Measurements from ENCODE around the gene CASTOR1. TPM values are rescaled to one million over a fixed set of nuclear protein-coding genes. Genes with fewer than 3 reads are reported as not detected.

CASTOR1 gene
- total and polyA plus RNA-seq, 2 donors (not counting 3 experiments of a cell fraction or from before 2014, with no cell fraction given): 8.1 to 26.8 TPM

DNA sequence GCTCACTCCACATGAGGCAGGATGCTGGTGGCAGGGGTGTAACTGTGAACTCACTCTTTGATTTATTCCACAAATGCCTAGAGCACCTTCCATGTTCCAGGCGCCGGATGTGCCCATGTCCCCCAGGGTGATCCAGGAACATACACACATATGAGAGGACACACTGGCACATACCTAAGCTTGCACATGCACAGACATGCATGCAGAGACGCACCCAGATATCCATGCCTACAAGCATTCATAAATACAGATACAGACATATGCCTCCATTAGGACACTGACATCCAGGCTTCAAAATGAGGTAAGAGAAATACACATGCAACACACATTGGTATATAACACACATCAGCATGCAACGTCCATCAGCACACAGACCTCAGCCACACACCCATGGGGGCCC is 27.2 kb downstream of the CASTOR1 start:
- H3K9ac ChIP-seq (replicated peaks; ENCODE audit: extremely low read depth, insufficient read depth, low read length): no peak overlapping the region
- no peak for DNase-seq (ENCODE audit: low read depth, low spot score)
- FAIRE-seq: no peak
- H3K27me3 ChIP-seq (ENCODE audit: control insufficient read depth in 2 of 2, insufficient read depth in 2 of 2, low read length in 2 of 2): no peaks in the 10 kb centered on the region
- ChIA-PET POLR2A (no interaction called here), CTCF (interaction anchor here (1.1 to 4.3 kb wide), 4 partner anchors 15 to 125 kb away, joined by 3 to 56 read pairs (median 20); partner anchors contain the start of gene RNF215)
- no peaks in the 10 kb centered on the region for H3K9me1 ChIP-seq (replicated peaks; ENCODE audit: control insufficient read depth, extremely low read depth, insufficient read depth, low read length)
- intact Hi-C loops (cut with micrococcal nuclease): no loop called here
- no peaks in the 10 kb centered on the region for H3K36me3 ChIP-seq (ENCODE audit: control insufficient read depth in 2 of 2, extremely low read depth in 1 of 2, insufficient read depth in 2 of 2, low read length in 2 of 2)
- H4K20me1 ChIP-seq (replicated peaks; ENCODE audit: control insufficient read depth, extremely low read depth, insufficient read depth, low read length): no peaks in the 10 kb centered on the region
- peaks cover 6% of the 10 kb centered on the region for H3K4me1 ChIP-seq (ENCODE audit: control insufficient read depth, extremely low read depth, insufficient read depth, low read length)
- no peak overlapping the region for H3K27ac ChIP-seq (ENCODE audit: insufficient read depth, low read depth, low read length)
- no peak overlapping the region for H2AFZ ChIP-seq (ENCODE audit: low read depth, low read length)
- H3K4me3 ChIP-seq (replicated peaks in 1 of 3; ENCODE audit: insufficient read depth in 1 of 3, low read depth in 1 of 3, low read length in 3 of 3): no peak overlapping the region
- H3K4me2 ChIP-seq (ENCODE audit: insufficient read depth, low read length): no peak overlapping the region
- TF ChIP-seq FOS (IDR thresholded peaks at IDR 0.05; ENCODE audit: borderline replicate concordance, insufficient read depth, low read length) (no peak), EZH2 (IDR thresholded peaks at IDR 0.05; ENCODE audit: borderline replicate concordance, low read depth, low read length, severe bottlenecking) (no peak), CTCF (IDR thresholded peaks at IDR 0.05; ENCODE audit: extremely low read depth in 1 of 2, insufficient read depth in 1 of 2, low read depth in 1 of 2, low read length in 2 of 2) (no peak), GATA2 (IDR thresholded peaks at IDR 0.05; ENCODE audit: insufficient read depth, insufficient read length, low read depth, low read length) (no peak), POLR2AphosphoS5 (IDR thresholded peaks at IDR 0.05; ENCODE audit: insufficient read depth, low read depth, low read length) (no peak), MAX (IDR thresholded peaks at IDR 0.05; ENCODE audit: insufficient read depth, insufficient read length) (no peak), MYC (IDR thresholded peaks at IDR 0.05; ENCODE audit: low read depth, low read length) (no peak), JUN (IDR thresholded peaks at IDR 0.05; ENCODE audit: borderline replicate concordance, insufficient read depth, insufficient read length, low read depth) (no peak), POLR2A (IDR thresholded peaks at IDR 0.05; ENCODE audit: low read depth, low read length) (no peak)
- H3K9me3 ChIP-seq (replicated peaks; ENCODE audit: control insufficient read depth, insufficient read depth, low read length): no peaks in the 10 kb centered on the region
- no peaks in the 10 kb centered on the region for H3K79me2 ChIP-seq (ENCODE audit: control insufficient read depth, insufficient read depth, low read length)
- dilution Hi-C loops (cut with MboI; ENCODE audit: extremely low pct_ligation_motif_present, low sequenced_read_pairs): no loop called here
- no TSS peak for BruUV-seq (replicated peaks)

Measured in endothelial cell of umbilical vein (primary cell).